Body of pancreas (tissue), 4 donors: ENCODE results near the gene RPIA. TPM values are rescaled to one million over a fixed set of nuclear protein-coding genes. Genes with fewer than 3 reads are reported as not detected.

Experiments used
- ATAC-seq: fragments of 150-250 bp; one replicate; pipeline ENCODE4 v1.9.1; 2016
- DNase-seq, 4 donors: peaks; one replicate each; pipeline ENCODE4 v3.0.0-alpha.2; 2019
- H3K27ac ChIP-seq, 4 donors: fragments of 200-600 bp; sonication (generic); 1 replicate in 3 of 4; 2 replicates in 1 of 4; pipeline versions ENCODE4 v1.5.1 to v1.6.1; 2016 to 2019; ENCODE audit warnings: mild to moderate bottlenecking in 1 of 4, mixed read lengths in 1 of 4, moderate library complexity in 1 of 4
- H3K27me3 ChIP-seq, 2 donors: fragments of 200-600 bp; sonication (generic); one replicate each; pipeline ENCODE4 v1.6.0; 2016; ENCODE audit warnings: mild to moderate bottlenecking in 1 of 2
- H3K36me3 ChIP-seq, 2 donors: fragments of 200-600 bp; sonication (generic); replicated peaks in 1 of 2; 2 replicates each; pipeline ENCODE4 v1.5.1; 2016; ENCODE audit warnings: low read depth in 2 of 2; ENCODE audit not compliant: insufficient read depth in 1 of 2
- H3K4me1 ChIP-seq: fragments of 200-600 bp; sonication (generic); one replicate; pipeline ENCODE4 v1.6.0; 2016
- H3K4me3 ChIP-seq, 2 donors: fragments of 200-600 bp; sonication (generic); 1 replicate in 1 of 2; 2 replicates in 1 of 2; pipeline ENCODE4 v1.5.1; 2016 to 2019
- H3K9me3 ChIP-seq, 3 donors: fragments of 200-600 bp; sonication (generic); 1 replicate in 2 of 3; 2 replicates in 1 of 3; pipeline ENCODE4 v1.5.1; 2016
- POLR2A ChIP-seq, 3 donors: fragments of 450-650 bp; IDR thresholded peaks; one replicate each; pipeline ENCODE4 v1.6.1; 2016; ENCODE audit warnings: antibody characterized with exemption in 3 of 3, mild to moderate bottlenecking in 2 of 3
- WGBS, 2 donors: methylation state at CpG; one replicate each; pipeline ENCODE4 v1.1.5; 2017; 5-methylcytosine and 5-hydroxymethylcytosine counted together
- intact Hi-C: fragments of 100-400 bp; cut with DNase I; formaldehyde crosslinking; loops from one replicate; pipeline ENCODE4 v1.15.1; 2023
- total RNA-seq, 2 donors: library from RNA; depleted of rRNA; stranded (reverse); fragments of >200 nt; gene quantifications; one replicate each; pipeline ENCODE4 v1.1.0, GENCODE V29; 2016
- TF ChIP-seq, protein P1 (sequence below), 7 experiments: fragments of 450-650 bp in 4 of 7; fragments of 200-600 bp in 3 of 7; sonication (generic) in 3 of 7; IDR thresholded peaks; one replicate each; pipeline ENCODE4 v1.5.1; 2016 to 2019; ENCODE audit warnings: antibody characterized with exemption in 7 of 7

Gene RPIA
- total RNA-seq, 2 donors from 2014 or later: 10.9 to 18.5 TPM

DNA sequence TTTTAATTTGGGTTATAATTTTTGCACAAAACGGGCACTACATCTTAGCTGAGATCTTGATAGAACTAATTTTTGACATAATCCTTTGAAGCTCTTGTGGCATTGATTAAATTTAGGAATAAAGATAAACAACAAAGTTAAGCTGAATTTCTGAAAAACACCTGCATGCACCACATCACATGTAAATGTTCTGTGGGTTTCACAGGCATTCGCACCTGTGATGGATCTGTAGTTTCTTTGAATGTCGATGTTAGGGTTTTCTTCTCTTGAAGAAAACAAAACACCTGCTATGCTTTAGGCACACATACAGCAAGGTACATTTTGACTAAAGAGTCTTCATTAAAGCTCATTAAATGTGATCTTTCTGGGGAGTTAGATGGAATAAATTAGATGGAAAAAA is 60.3 kb downstream of the RPIA start:
- ATAC-seq (no peak), DNase-seq (no peak)
- H3K36me3 ChIP-seq: peaks cover 8 to 11% of the 10 kb centered on the region in 2 donors
- intact Hi-C loops: no loop called here
- H3K4me3 ChIP-seq: no peak overlapping the region
- H3K9me3 ChIP-seq: no peaks in the 10 kb centered on the region
- WGBS, 2 donors: 89 to 93% methylated on average over 3 of the region's 3 CpGs
- no peak overlapping the region for H3K27ac ChIP-seq
- no peaks in the 10 kb centered on the region for H3K27me3 ChIP-seq
- no peaks in the 10 kb centered on the region for H3K4me1 ChIP-seq
- TF ChIP-seq, protein P1, sequence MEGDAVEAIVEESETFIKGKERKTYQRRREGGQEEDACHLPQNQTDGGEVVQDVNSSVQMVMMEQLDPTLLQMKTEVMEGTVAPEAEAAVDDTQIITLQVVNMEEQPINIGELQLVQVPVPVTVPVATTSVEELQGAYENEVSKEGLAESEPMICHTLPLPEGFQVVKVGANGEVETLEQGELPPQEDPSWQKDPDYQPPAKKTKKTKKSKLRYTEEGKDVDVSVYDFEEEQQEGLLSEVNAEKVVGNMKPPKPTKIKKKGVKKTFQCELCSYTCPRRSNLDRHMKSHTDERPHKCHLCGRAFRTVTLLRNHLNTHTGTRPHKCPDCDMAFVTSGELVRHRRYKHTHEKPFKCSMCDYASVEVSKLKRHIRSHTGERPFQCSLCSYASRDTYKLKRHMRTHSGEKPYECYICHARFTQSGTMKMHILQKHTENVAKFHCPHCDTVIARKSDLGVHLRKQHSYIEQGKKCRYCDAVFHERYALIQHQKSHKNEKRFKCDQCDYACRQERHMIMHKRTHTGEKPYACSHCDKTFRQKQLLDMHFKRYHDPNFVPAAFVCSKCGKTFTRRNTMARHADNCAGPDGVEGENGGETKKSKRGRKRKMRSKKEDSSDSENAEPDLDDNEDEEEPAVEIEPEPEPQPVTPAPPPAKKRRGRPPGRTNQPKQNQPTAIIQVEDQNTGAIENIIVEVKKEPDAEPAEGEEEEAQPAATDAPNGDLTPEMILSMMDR (IDR thresholded peaks at IDR 0.05): no peak
- no peak for TF ChIP-seq POLR2A (IDR thresholded peaks at IDR 0.05)

DNA sequence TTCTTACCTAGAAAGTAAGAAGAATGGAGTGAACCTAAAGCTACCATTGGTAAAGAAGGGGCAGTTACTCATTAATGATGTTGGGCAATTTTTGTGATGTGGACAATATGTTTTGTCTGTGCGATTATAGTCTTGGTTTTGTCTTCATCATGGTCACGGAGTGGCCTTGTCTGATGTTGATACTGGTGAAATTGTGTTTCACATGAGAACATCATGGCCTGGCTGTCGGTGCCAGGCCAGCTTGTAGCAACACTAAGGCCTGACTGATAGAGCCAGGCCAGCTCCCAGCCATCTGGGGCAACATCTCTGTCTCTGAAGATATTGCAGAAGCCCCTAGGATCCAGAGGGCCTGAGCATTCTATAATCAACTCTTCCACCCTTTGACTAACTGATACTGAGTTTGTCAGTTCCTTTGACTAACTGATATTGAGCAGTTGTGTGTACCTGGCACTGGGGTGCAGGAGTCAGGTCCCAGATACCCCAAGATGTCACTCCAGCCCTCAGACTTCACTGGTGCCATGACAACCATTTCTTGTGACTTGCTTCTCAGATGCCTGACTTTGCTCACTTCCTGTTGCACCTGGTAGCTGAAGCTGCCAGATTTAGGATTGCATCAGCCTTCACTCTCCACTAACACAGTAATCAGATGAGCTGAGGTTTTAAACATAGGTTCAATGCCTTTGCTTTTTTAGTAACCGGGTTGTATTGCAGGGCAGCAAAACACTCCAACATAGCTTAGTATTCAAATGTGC is 62.5 kb downstream of the RPIA start:
- Histone ChIP-seq H3K27ac (no peak overlapping the region), H3K4me3 (no peak overlapping the region), H3K4me1 (no peaks in the 10 kb centered on the region), H3K27me3 (no peaks in the 10 kb centered on the region), H3K9me3 (no peaks in the 10 kb centered on the region), H3K36me3 (peaks cover 8 to 11% of the 10 kb centered on the region in 2 donors)
- ATAC-seq: peak; percentile 50
- no peak for TF ChIP-seq POLR2A (IDR thresholded peaks at IDR 0.05)
- TF ChIP-seq, protein P1 (IDR thresholded peaks at IDR 0.05): no peak
- intact Hi-C loops: no loop called here
- WGBS, 2 donors: 53 to 55% methylated on average over 3 to 4 of the region's 4 CpGs
- peak in 2 of 4 donors; percentile 16 to 17 for DNase-seq

DNA sequence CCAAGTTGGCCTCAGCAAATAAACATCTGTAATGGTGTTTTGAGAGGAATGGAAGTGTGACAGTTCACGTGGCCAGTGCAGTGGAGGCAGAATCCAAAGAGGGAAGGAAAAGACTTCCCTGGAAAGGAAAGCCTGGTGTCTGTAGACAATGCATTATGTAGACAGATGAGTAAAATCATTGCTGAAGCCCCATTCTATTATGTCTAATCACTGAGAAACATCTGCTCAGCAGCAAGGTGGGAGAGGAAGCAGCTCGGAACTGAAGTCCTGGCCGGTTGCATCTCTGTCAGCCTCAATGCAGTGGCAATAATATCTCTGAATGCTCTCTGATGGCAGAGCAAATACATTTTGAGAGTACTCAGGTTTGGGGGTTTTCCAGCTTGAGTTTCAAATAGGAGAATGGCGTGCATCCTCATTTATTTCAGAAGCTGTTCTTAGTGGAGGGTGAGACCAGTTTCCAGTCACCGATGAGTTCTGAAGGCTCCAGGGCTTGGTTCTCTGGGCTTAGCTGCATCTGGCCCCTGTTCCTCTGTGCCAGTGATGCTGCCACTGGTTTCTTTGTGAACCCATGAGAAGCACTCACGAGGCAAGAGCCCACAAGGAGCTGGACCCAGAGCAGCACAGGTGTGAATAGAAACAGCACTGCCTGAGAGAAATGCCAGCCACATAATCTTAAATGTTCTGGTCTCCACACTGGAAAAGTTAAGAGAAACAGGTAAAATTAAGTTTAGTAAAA is 63.3 kb downstream of the RPIA start:
- Histone ChIP-seq H3K36me3 (peaks cover 8 to 11% of the 10 kb centered on the region in 2 donors), H3K4me3 (no peak overlapping the region), H3K4me1 (no peaks in the 10 kb centered on the region), H3K27me3 (no peaks in the 10 kb centered on the region), H3K27ac (no peak overlapping the region), H3K9me3 (no peaks in the 10 kb centered on the region)
- intact Hi-C loops: no loop called here
- DNase-seq (no peak), ATAC-seq (no peak)
- 81 to 84% methylated on average over 6 of the region's 6 CpGs for WGBS, 2 donors
- TF ChIP-seq POLR2A (IDR thresholded peaks at IDR 0.05): no peak
- TF ChIP-seq, protein P1 (IDR thresholded peaks at IDR 0.05): no peak

DNA sequence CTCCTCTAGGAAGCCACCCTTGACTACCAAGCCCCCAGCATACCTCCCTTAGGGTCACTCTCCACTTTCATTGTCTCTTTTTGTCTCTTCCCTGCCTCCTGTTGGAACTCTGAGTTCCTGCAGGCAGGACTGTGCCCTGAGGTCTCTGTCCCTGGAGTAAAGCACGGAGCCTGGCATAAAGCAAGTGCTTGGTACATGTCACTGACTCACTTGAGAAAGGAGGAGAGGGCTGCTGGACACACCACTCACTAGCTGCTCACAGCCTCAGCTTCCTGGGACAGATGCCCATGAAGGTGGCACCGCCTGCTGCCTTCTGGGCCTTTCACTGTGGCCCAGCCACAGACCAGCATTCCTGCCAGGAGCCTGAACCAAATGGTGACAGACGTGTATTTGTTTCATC is 64.4 kb downstream of the RPIA start:
- no peak for ATAC-seq

More for the DNA sequence above, 64.4 kb downstream of the RPIA start:
- no peaks in the 10 kb centered on the region for H3K4me1 ChIP-seq
- intact Hi-C loops: no loop called here
- no peak overlapping the region for H3K27ac ChIP-seq
- no peaks in the 10 kb centered on the region for H3K9me3 ChIP-seq
- WGBS, 2 donors: 94 to 100% methylated on average over 3 of the region's 3 CpGs
- no peaks in the 10 kb centered on the region for H3K27me3 ChIP-seq
- peaks cover 6 to 8% of the 10 kb centered on the region in 2 donors for H3K36me3 ChIP-seq
- no peak for TF ChIP-seq POLR2A (IDR thresholded peaks at IDR 0.05)
- TF ChIP-seq, protein P1 (IDR thresholded peaks at IDR 0.05): no peak
- DNase-seq: no peak
- no peak overlapping the region for H3K4me3 ChIP-seq
